K562 (cell line): ENCODE results near the gene SMIM30. TPM values are rescaled to one million over a fixed set of nuclear protein-coding genes. Genes with fewer than 3 reads are reported as not detected.

ENCODE experiments used
- CBX8 ChIP-seq: fragments of 200-600 bp; sonication (generic); IDR thresholded peaks from 2 replicates; pipeline ENCODE4 v1.6.1; 2012; ENCODE audit warnings: borderline replicate concordance, mixed run types, low read depth, mild to moderate bottlenecking, moderate library complexity, mixed read lengths, low read length, control low read depth, inconsistent platforms; ENCODE audit not compliant: poor library complexity, severe bottlenecking; ENCODE audit errors: extremely low read depth
- DMBX1 ChIP-seq: fragments of 250-450 bp; sonication (Bioruptor Pico); IDR thresholded peaks from 2 replicates; pipeline ENCODE4 v1.8.0; 2022; ENCODE audit warnings: inconsistent platforms, mild to moderate bottlenecking, moderate library complexity, borderline replicate concordance
- ETV1 ChIP-seq: fragments of 450-650 bp; conservative IDR thresholded peaks from 2 replicates; pipeline ENCODE4 v1.6.1; 2016; ENCODE audit warnings: missing genetic modification characterization, control low read depth, low read depth, missing compliant biosample characterization
- FOXA1 ChIP-seq: fragments of 450-650 bp; IDR thresholded peaks from 2 replicates; pipeline ENCODE4 v1.6.1; 2016; ENCODE audit warnings: mild to moderate bottlenecking, borderline replicate concordance
- GATAD2B ChIP-seq: fragments of 450-650 bp; IDR thresholded peaks from 2 replicates; pipeline ENCODE4 v1.6.1; 2017; ENCODE audit warnings: mild to moderate bottlenecking, borderline replicate concordance
- HDAC1 ChIP-seq, 2 experiments: fragments of 450-650 bp; IDR thresholded peaks; 2 replicates each; pipeline ENCODE4 v1.6.1; 2016 to 2017; ENCODE audit warnings: inconsistent platforms in 1 of 2, mild to moderate bottlenecking in 1 of 2, moderate library complexity in 1 of 2
- JUNB ChIP-seq: fragments of 450-650 bp; formaldehyde crosslinking; conservative IDR thresholded peaks from 2 replicates; pipeline ENCODE4 v1.4.0; 2020; ENCODE audit warnings: mild to moderate bottlenecking
- KAT2B ChIP-seq: IDR thresholded peaks from one replicate; pipeline ENCODE4 v1.6.1; 2012; ENCODE audit warnings: low read depth, mild to moderate bottlenecking, control low read depth, inconsistent platforms, low read length, moderate library complexity
- L3MBTL2 ChIP-seq: fragments of 450-650 bp; IDR thresholded peaks from 2 replicates; pipeline ENCODE4 v1.6.1; 2016; ENCODE audit warnings: mild to moderate bottlenecking, moderate library complexity
- MAFF ChIP-seq: IDR thresholded peaks from 2 replicates; pipeline ENCODE4 v1.6.1; 2012; ENCODE audit warnings: low read length, improper control_type of control experiment
- MAFG ChIP-seq: fragments of 450-650 bp; conservative IDR thresholded peaks from 2 replicates; pipeline ENCODE4 v1.6.1; 2016; ENCODE audit warnings: missing genetic modification characterization, missing compliant biosample characterization
- RBBP5 ChIP-seq: fragments of 200-600 bp; sonication (generic); IDR thresholded peaks from 2 replicates; pipeline ENCODE4 v1.6.1; 2012; ENCODE audit warnings: borderline replicate concordance, mild to moderate bottlenecking, low read length, control low read depth, inconsistent platforms; ENCODE audit not compliant: insufficient read depth, poor library complexity, severe bottlenecking
- SMAD3 ChIP-seq: fragments of 450-650 bp; formaldehyde crosslinking; conservative IDR thresholded peaks from 2 replicates; pipeline ENCODE4 v1.4.0; 2020; ENCODE audit warnings: mild to moderate bottlenecking
- TCF7 ChIP-seq: sonication (generic); IDR thresholded peaks from 2 replicates; pipeline ENCODE4 v1.6.1; 2016; ENCODE audit warnings: antibody characterized with exemption, borderline replicate concordance
- ZNF23 ChIP-seq: fragments of 250-450 bp; sonication (Bioruptor Pico); IDR thresholded peaks from 2 replicates; pipeline ENCODE4 v1.4.0; 2020; ENCODE audit warnings: mild to moderate bottlenecking
- ZNF57 ChIP-seq: fragments of 450-650 bp; formaldehyde crosslinking; IDR thresholded peaks from 2 replicates; pipeline ENCODE4 v1.4.0; 2020; ENCODE audit warnings: mild to moderate bottlenecking, moderate library complexity
- ZNF707 ChIP-seq: fragments of 250-450 bp; sonication (Bioruptor Pico); conservative IDR thresholded peaks from 2 replicates; pipeline ENCODE4 v1.8.0; 2022; ENCODE audit warnings: inconsistent platforms, mild to moderate bottlenecking, moderate library complexity
- polyA plus RNA-seq, 8 experiments: library from polyadenylated mRNA; depleted of rRNA in 4 of 8; stranded (reverse) in 5 of 8; unstranded in 3 of 8; fragments of >200 nt; fragmentation: Nextera tagmentation in 2 of 8; fragmentation: Illumina TruSeq in 1 of 8; extraction: Ambion mirVana in 2 of 8; extraction: Trizol in 1 of 8; gene quantifications; 2 replicates each; pipeline versions ENCODE4 v1.2.1 to v1.2.3, GENCODE V29; 2011 to 2014; ENCODE audit warnings: inconsistent platforms in 1 of 8, missing spikeins in 1 of 8
- total RNA-seq, 7 experiments: library from RNA; depleted of rRNA in 6 of 7; stranded (reverse); fragments of >200 nt in 6 of 7; fragmentation: Illumina TruSeq in 2 of 7; extraction: Trizol in 2 of 7; gene quantifications; 2 replicates each; pipeline versions ENCODE4 v1.2.1 to v1.2.3, GENCODE V29; 2011 to 2021; ENCODE audit warnings: low replicate concordance in 1 of 7
- TF ChIP-seq, protein P1 (sequence below): fragments of 150-350 bp; IDR thresholded peaks from 2 replicates; pipeline ENCODE4 v1.6.1; 2014; ENCODE audit warnings: low read depth, mild to moderate bottlenecking, low read length, borderline replicate concordance
- TF ChIP-seq, protein P2 (sequence below), 2 experiments: IDR thresholded peaks; 2 replicates each; pipeline ENCODE4 v1.6.1; 2012; ENCODE audit warnings: improper control_type of control experiment in 2 of 2, low read depth in 2 of 2, low read length in 2 of 2, borderline replicate concordance in 1 of 2
- TF ChIP-seq, protein P3 (sequence below): fragments of 450-650 bp; conservative IDR thresholded peaks from 2 replicates; pipeline ENCODE4 v1.6.1; 2016; ENCODE audit warnings: missing genetic modification characterization, low read depth, mild to moderate bottlenecking, missing compliant biosample characterization, moderate library complexity

The SMIM30 gene
- total and polyA plus RNA-seq, 9 of the 15 experiments (the other 6 are each of a cell fraction or from before 2014, with no cell fraction given) = 161 to 891 (median 316) TPM

DNA sequence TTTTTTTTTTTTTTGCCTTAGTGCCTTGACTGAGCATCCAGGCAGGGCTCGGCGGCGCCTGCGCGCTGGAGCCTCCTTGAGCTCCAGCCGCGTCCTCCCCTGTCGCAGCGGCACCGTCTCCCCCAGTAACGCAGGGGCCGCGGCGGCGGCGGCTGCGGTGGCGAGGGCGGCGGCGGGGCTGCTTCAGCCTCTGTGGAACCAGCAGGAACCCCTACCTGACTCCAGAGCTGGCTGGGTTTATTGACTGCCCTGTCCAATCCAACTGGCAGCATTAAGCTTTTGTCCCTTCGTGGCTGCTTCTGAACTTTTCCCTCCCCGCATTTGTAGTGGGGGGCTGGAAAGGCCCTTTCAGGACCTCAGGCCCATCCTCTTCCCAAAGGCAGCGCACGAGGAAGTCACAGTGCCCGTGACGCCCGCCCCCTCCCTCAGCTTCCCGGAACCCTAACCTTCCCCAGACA, 31.9 kb downstream of the SMIM30 start, which contains the start of gene GPR85 (continued):
- TF ChIP-seq, protein P1, sequence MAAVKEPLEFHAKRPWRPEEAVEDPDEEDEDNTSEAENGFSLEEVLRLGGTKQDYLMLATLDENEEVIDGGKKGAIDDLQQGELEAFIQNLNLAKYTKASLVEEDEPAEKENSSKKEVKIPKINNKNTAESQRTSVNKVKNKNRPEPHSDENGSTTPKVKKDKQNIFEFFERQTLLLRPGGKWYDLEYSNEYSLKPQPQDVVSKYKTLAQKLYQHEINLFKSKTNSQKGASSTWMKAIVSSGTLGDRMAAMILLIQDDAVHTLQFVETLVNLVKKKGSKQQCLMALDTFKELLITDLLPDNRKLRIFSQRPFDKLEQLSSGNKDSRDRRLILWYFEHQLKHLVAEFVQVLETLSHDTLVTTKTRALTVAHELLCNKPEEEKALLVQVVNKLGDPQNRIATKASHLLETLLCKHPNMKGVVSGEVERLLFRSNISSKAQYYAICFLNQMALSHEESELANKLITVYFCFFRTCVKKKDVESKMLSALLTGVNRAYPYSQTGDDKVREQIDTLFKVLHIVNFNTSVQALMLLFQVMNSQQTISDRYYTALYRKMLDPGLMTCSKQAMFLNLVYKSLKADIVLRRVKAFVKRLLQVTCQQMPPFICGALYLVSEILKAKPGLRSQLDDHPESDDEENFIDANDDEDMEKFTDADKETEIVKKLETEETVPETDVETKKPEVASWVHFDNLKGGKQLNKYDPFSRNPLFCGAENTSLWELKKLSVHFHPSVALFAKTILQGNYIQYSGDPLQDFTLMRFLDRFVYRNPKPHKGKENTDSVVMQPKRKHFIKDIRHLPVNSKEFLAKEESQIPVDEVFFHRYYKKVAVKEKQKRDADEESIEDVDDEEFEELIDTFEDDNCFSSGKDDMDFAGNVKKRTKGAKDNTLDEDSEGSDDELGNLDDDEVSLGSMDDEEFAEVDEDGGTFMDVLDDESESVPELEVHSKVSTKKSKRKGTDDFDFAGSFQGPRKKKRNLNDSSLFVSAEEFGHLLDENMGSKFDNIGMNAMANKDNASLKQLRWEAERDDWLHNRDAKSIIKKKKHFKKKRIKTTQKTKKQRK = no peak
- TF ChIP-seq TCF7 (no peak), SMAD3 (CRISPR knock-in tag) (no peak), DMBX1 (CRISPR knock-in tag) (no peak), ETV1 (tag) (no peak), GATAD2B (no peak), L3MBTL2 (peak; percentile 81), MAFF (no peak), ZNF23 (CRISPR knock-in tag) (no peak), CBX8 (no peak), FOXA1 (no peak), MAFG (tag) (no peak), ZNF707 (CRISPR knock-in tag) (no peak), RBBP5 (no peak), JUNB (CRISPR knock-in tag) (0 out of 2 replicates have a peak, but pooled peaks have one; percentile 28), KAT2B (no peak), HDAC1 (IDR thresholded peaks at IDR 0.05) (no peak), ZNF57 (CRISPR knock-in tag) (no peak)
- TF ChIP-seq, protein P2, sequence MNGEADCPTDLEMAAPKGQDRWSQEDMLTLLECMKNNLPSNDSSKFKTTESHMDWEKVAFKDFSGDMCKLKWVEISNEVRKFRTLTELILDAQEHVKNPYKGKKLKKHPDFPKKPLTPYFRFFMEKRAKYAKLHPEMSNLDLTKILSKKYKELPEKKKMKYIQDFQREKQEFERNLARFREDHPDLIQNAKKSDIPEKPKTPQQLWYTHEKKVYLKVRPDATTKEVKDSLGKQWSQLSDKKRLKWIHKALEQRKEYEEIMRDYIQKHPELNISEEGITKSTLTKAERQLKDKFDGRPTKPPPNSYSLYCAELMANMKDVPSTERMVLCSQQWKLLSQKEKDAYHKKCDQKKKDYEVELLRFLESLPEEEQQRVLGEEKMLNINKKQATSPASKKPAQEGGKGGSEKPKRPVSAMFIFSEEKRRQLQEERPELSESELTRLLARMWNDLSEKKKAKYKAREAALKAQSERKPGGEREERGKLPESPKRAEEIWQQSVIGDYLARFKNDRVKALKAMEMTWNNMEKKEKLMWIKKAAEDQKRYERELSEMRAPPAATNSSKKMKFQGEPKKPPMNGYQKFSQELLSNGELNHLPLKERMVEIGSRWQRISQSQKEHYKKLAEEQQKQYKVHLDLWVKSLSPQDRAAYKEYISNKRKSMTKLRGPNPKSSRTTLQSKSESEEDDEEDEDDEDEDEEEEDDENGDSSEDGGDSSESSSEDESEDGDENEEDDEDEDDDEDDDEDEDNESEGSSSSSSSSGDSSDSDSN (IDR thresholded peaks at IDR 0.05; ENCODE audit: borderline replicate concordance in 1 of 2, low read depth in 2 of 2, low read length in 2 of 2) = peak in 1 of 2 experiments; percentile 72; a peak in 1 of 4 replicates
- TF ChIP-seq, protein P3, sequence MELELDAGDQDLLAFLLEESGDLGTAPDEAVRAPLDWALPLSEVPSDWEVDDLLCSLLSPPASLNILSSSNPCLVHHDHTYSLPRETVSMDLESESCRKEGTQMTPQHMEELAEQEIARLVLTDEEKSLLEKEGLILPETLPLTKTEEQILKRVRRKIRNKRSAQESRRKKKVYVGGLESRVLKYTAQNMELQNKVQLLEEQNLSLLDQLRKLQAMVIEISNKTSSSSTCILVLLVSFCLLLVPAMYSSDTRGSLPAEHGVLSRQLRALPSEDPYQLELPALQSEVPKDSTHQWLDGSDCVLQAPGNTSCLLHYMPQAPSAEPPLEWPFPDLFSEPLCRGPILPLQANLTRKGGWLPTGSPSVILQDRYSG (tag) = no peak
